Heart left ventricle (tissue), 13 donors: ENCODE measurements around the gene LY6G6F.

Experiments
- CTCF ChIP-seq, 12 donors: fragments of 200-600 bp; sonication (generic) in 4 of 12; IDR thresholded peaks; one replicate each; pipeline versions ENCODE4 v1.5.0 to v1.8.0; 2018 to 2022; ENCODE audit warnings: antibody characterized with exemption in 12 of 12, mild to moderate bottlenecking in 5 of 12
- POLR2A ChIP-seq, 2 donors: fragments of 450-650 bp; IDR thresholded peaks; one replicate each; pipeline ENCODE4 v1.6.1; 2017; ENCODE audit warnings: antibody characterized with exemption in 2 of 2, mild to moderate bottlenecking in 2 of 2, moderate library complexity in 2 of 2
- donor health status: ischemic (EF 13 %, LVEDD 7.1; RV severe dilation, severe dysfunction).
- donor health status: DM: no; HTN: yes; CAD: no.
- donor health status: DM: no; HTN: no; CAD: no.
- donor health status: ischemic (EF 25% LVEDD 6.9; RV normal size, moderate dysfunction).
- donor health status: ischemic (EF 25% LVEDD 5.7; RV mildly dilated, moderate dysfunction).
- donor health status: ischemic (EF 35%, LVEDD 5.7; RV mildly dilated, moderate dysfunction).
- donor health status: nonischemic (EF 11% LVEDD 7.7; RV severe dilation, severe dysfunction).
- donor health status: DM: yes; HTN: yes; CAD: no.
- donor health status: PGD.
- donor health status: ischemic (EF 29% LVEDD 5.4; RV normal size, mild dysfunction).
- donor health status: nonischemic (EF 23%, LVEDD 6.1; RV moderate dilation, normal function).

GRCh38 chr6:31722173-31722572 lies 15.5 kb downstream of the LY6G6F start:
- TF ChIP-seq POLR2A (IDR thresholded peaks at IDR 0.05): no peak
- no peak for TF ChIP-seq CTCF (IDR thresholded peaks at IDR 0.05)
